Measurements from ENCODE around the gene GEMIN7. TPM values are rescaled to one million over a fixed set of nuclear protein-coding genes. Genes with fewer than 3 reads are reported as not detected.

Gene GEMIN7
- total and polyA plus RNA-seq, 2 of the 4 experiments (the other 2 are of a cell fraction) = 27.2 to 53.0 TPM

DNA sequence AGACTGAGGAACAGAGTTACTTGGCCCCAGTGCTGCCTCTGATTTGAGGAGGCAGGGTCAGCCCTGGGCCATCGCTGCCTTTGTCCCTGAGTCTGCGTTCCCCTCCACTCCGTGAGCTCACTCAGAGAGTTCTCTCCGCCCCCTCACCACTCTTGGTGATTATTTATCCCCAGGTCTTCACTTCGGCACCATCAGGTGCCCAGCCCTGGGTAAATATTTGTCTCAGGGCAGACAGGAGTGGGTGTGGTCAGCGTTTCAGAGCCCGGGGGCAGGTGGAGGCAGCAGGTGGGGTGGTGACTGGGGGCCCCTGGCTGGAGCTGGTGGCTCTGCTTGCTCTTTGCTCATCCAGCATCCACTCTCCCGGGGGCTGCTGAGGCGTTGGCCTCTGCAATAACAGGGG lies 34.6 kb downstream of the GEMIN7 start:
- H3K27ac ChIP-seq (ENCODE audit: insufficient read depth, low read length) = no peak overlapping the region
- no peak overlapping the region for H2BK5ac ChIP-seq (ENCODE audit: low read depth, low read length, poor library complexity, severe bottlenecking)
- no peak overlapping the region for H2BK15ac ChIP-seq (ENCODE audit: low read depth, low read length)
- no peak for ATAC-seq (ENCODE audit: low read depth)
- H3K36me3 ChIP-seq (ENCODE audit: control insufficient read depth, insufficient read depth, low read length) = peaks cover 6% of the 10 kb centered on the region
- in situ Hi-C loops (cut with MboI; ENCODE audit: low sequenced_read_pairs) = no loop called here
- DNase-seq = no peak
- H3K27me3 ChIP-seq (ENCODE audit: control insufficient read depth, insufficient read depth, low read length) = no peaks in the 10 kb centered on the region
- no peak overlapping the region for H2AFZ ChIP-seq (replicated peaks; ENCODE audit: low read length, poor library complexity)
- peaks cover 5% of the 10 kb centered on the region; the same call in 1 of the 2 replicates for H3K4me1 ChIP-seq (ENCODE audit: control insufficient read depth, insufficient read depth, low read length)
- H3K9me1 ChIP-seq (ENCODE audit: insufficient read depth, low read length) = peaks cover 39% of the 10 kb centered on the region
- H3K4me2 ChIP-seq (ENCODE audit: low read depth, low read length) = no peak overlapping the region
- no peak overlapping the region for H3K4me3 ChIP-seq (ENCODE audit: insufficient read depth, low read depth, low read length)
- no peak overlapping the region for H4K8ac ChIP-seq (ENCODE audit: low read depth in 2 of 2, low read length in 2 of 2)
- ChIA-PET POLR2A (ENCODE audit: unreplicated experiment) (no interaction called here), CTCF (interaction anchor here (0.5 kb wide), 1 partner anchor 372 kb away, joined by 6 read pairs; no protein-coding TSS in a partner anchor)
- dilution Hi-C loops (cut with HindIII; ENCODE audit: low sequenced_read_pairs, unreplicated experiment) = no loop called here
- intact Hi-C loops (cut with micrococcal nuclease) = no loop called here
- H2AK9ac ChIP-seq (replicated peaks; ENCODE audit: low read depth, low read length, poor library complexity) = no peak overlapping the region
- BruUV-seq (replicated peaks) = no TSS peak
- no peak overlapping the region for H3K9ac ChIP-seq (ENCODE audit: low read depth, low read length)
- no peak overlapping the region for H3K23ac ChIP-seq (ENCODE audit: low read depth, low read length)
- TF ChIP-seq BHLHE40 (IDR thresholded peaks at IDR 0.05; ENCODE audit: low read depth, low read length) = no peak
- TF ChIP-seq NFE2L2 (IDR thresholded peaks at IDR 0.05; ENCODE audit: low read depth, low read length) = no peak
- TF ChIP-seq FOS (IDR thresholded peaks at IDR 0.05; ENCODE audit: low read depth, low read length) = no peak
- TF ChIP-seq MXI1 (IDR thresholded peaks at IDR 0.05; ENCODE audit: borderline replicate concordance, low read depth, low read length) = no peak
- TF ChIP-seq POLR2A (IDR thresholded peaks at IDR 0.05; ENCODE audit: low read depth, low read length) = no peak
- no peak for TF ChIP-seq RFX5 (IDR thresholded peaks at IDR 0.05; ENCODE audit: low read depth, low read length)
- no peak for TF ChIP-seq CTCF (conservative IDR thresholded peaks at IDR 0.05; ENCODE audit: low read depth, low read length)
- no peak for TF ChIP-seq MAZ (IDR thresholded peaks at IDR 0.05; ENCODE audit: borderline replicate concordance, low read depth, low read length)
- TF ChIP-seq USF2 (IDR thresholded peaks at IDR 0.05; ENCODE audit: low read depth, low read length) = no peak
- no peak for TF ChIP-seq RAD21 (IDR thresholded peaks at IDR 0.05; ENCODE audit: low read length)
- TF ChIP-seq ELK1 (IDR thresholded peaks at IDR 0.05; ENCODE audit: borderline replicate concordance, low read depth, low read length) = no peak
- no peak for TF ChIP-seq SMC3 (IDR thresholded peaks at IDR 0.05; ENCODE audit: low read depth, low read length)
- TF ChIP-seq CEBPB (IDR thresholded peaks at IDR 0.05; ENCODE audit: low read depth, low read length) = no peak
- no peak for TF ChIP-seq CHD1 (IDR thresholded peaks at IDR 0.05; ENCODE audit: low read depth, low read length)
- TF ChIP-seq MAFK (IDR thresholded peaks at IDR 0.05; ENCODE audit: low read depth, low read length) = no peak
- TF ChIP-seq RCOR1 (IDR thresholded peaks at IDR 0.05; ENCODE audit: insufficient replicate concordance, low read length) = no peak
- H3K9me3 ChIP-seq (ENCODE audit: control insufficient read depth, insufficient read depth, low read length) = no peaks in the 10 kb centered on the region
- H3K79me1 ChIP-seq (ENCODE audit: low read depth in 1 of 2, low read length in 2 of 2) = peaks cover 45 to 97% of the 10 kb centered on the region in 2 experiments; a peak in 3 of 4 replicates
- no peak overlapping the region for H4K91ac ChIP-seq (ENCODE audit: insufficient read depth, low read depth, low read length)
- H2AK5ac ChIP-seq (ENCODE audit: low read depth, low read length) = no peak overlapping the region
- H2BK120ac ChIP-seq (ENCODE audit: low read depth, low read length) = no peak overlapping the region
- no peak overlapping the region for H4K5ac ChIP-seq (ENCODE audit: low read depth, low read length)
- H3K18ac ChIP-seq (ENCODE audit: low read depth, low read length) = no peak overlapping the region
- peaks cover 96% of the 10 kb centered on the region for H4K20me1 ChIP-seq (ENCODE audit: insufficient read depth, low read length)
- WGBS, 2 experiments (ENCODE audit: extremely low coverage in 2 of 2, insufficient read length in 1 of 2) = 89% methylated on average over 3 of the region's 9 CpGs; no CpG with 5 or more reads in 1 of the 2 experiments
- H3K56ac ChIP-seq (ENCODE audit: extremely low read depth, insufficient read depth, low read length) = no peak overlapping the region
- no peak overlapping the region for H3K14ac ChIP-seq (replicated peaks; ENCODE audit: low read depth, low read length)
- H2BK20ac ChIP-seq (ENCODE audit: low read depth, low read length) = no peak overlapping the region
- H3K4ac ChIP-seq (ENCODE audit: low read depth, low read length) = no peak overlapping the region
